Fibroblast of lung (primary cell): ENCODE data around the gene CTTN.

Source experiments
- CTCF ChIP-seq, 2 donors: IDR thresholded peaks in 1 of 2; conservative IDR thresholded peaks in 1 of 2; 1 replicate in 1 of 2; 2 replicates in 1 of 2; pipeline ENCODE4 v1.5.1; 2011 to 2012; ENCODE audit warnings: low read length in 2 of 2, control low read depth in 1 of 2, inconsistent platforms in 1 of 2, low read depth in 1 of 2, mild to moderate bottlenecking in 1 of 2
- EZH2 ChIP-seq: IDR thresholded peaks from 2 replicates; pipeline ENCODE4 v1.5.1; 2012; ENCODE audit warnings: low read length, control low read depth, mild to moderate bottlenecking; ENCODE audit errors: missing control alignments

GRCh38 chr11:70368961-70369360, 29.4 kb upstream of the CTTN start:
- TF ChIP-seq CTCF (conservative IDR thresholded peaks at IDR 0.05 in 1 of 2, IDR thresholded peaks at IDR 0.05 in 1 of 2; ENCODE audit: low read depth in 1 of 2, low read length in 2 of 2) (no peak), EZH2 (no peak)
